A549 (cell line): ENCODE measurements around the gene AKAP6. TPM values are rescaled to one million over a fixed set of nuclear protein-coding genes. Genes with fewer than 3 reads are reported as not detected.

Source experiments
- ATAC-seq, 2 experiments: fragments of 200-7000 bp in 1 of 2; fragments of >200 bp in 1 of 2; cut with Nextera tagmentation in 1 of 2; cut with Tn5 transposase in 1 of 2; 3 replicates each; pipeline versions ENCODE4 v1.8.0 to v1.9.1; 2018 to 2020; ENCODE audit warnings: mild to moderate bottlenecking in 1 of 2, moderate library complexity in 1 of 2
- CTCF ChIA-PET: fragments of 300-600 bp; sonication (Branson Sonifier 250); formaldehyde crosslinking; extraction: SDS; loops from one replicate; lab custom pipeline; 2021; ENCODE audit warnings: antibody characterized with exemption, inconsistent platforms; lab: Yijun Ruan, JAX
- POLR2A ChIA-PET: fragments of 350-600 bp; formaldehyde crosslinking; extraction: SDS; loops from one replicate; lab custom pipeline; 2021; ENCODE audit warnings: antibody characterized with exemption, inconsistent platforms; lab: Yijun Ruan, JAX
- DNase-seq, 2 experiments: peaks; one replicate each; pipeline versions ENCODE4 v3.0.0 to v3.0.0-alpha.2; 2011 to 2016; ENCODE audit warnings: low read depth in 1 of 2, low spot score in 1 of 2
- FAIRE-seq: peaks from 2 replicates; lab custom pipeline; 2011; peaks lifted over from hg19 to GRCh38; lab: Jason Lieb, UNC
- H3K27ac ChIP-seq, 2 experiments: fragments of >200 bp; sonication (Bioruptor Twin); formaldehyde crosslinking; 3 replicates each; pipeline ENCODE4 v1.5.1; 2016 to 2017
- H3K4me1 ChIP-seq: fragments of >200 bp; sonication (Bioruptor Twin); formaldehyde crosslinking; 3 replicates; pipeline ENCODE4 v1.6.1; 2016
- H3K4me2 ChIP-seq: fragments of >200 bp; sonication (Bioruptor Twin); formaldehyde crosslinking; 3 replicates; pipeline ENCODE4 v1.6.1; 2016
- H3K4me3 ChIP-seq: fragments of >200 bp; sonication (Bioruptor Twin); formaldehyde crosslinking; 3 replicates; pipeline ENCODE4 v1.5.1; 2016
- H3K9me3 ChIP-seq: fragments of >200 bp; sonication (Bioruptor Twin); formaldehyde crosslinking; 3 replicates; pipeline ENCODE4 v1.6.1; 2016
- CHD2 ChIP-seq: fragments of 150-350 bp; IDR thresholded peaks from 2 replicates; pipeline ENCODE4 v1.6.1; 2014; ENCODE audit warnings: low read length; ENCODE audit not compliant: partially characterized antibody
- GATA3 ChIP-seq: IDR thresholded peaks from 2 replicates; pipeline ENCODE4 v1.6.1; 2012; ENCODE audit warnings: borderline replicate concordance
- NFE2L2 ChIP-seq: fragments of 150-350 bp; conservative IDR thresholded peaks from 2 replicates; pipeline ENCODE4 v1.6.1; 2014; ENCODE audit warnings: low read length
- POLR2AphosphoS2 ChIP-seq: conservative IDR thresholded peaks from 2 replicates; pipeline ENCODE4 v1.6.1; 2012; ENCODE audit warnings: low read length, improper control_type of control experiment, inconsistent platforms
- RAD21 ChIP-seq, 2 experiments: fragments of >200 bp in 1 of 2; sonication (Bioruptor Twin) in 1 of 2; formaldehyde crosslinking in 1 of 2; IDR thresholded peaks in 1 of 2; conservative IDR thresholded peaks in 1 of 2; 2 replicates in 1 of 2; 3 replicates in 1 of 2; pipeline ENCODE4 v1.6.1; 2012 to 2018; ENCODE audit warnings: inconsistent platforms in 1 of 2
- RCOR1 ChIP-seq: fragments of 150-350 bp; IDR thresholded peaks from 2 replicates; pipeline ENCODE4 v1.6.1; 2014; ENCODE audit warnings: antibody characterized with exemption, low read length, low read depth
- RNF2 ChIP-seq: fragments of 200-600 bp; sonication (generic); IDR thresholded peaks from 2 replicates; pipeline ENCODE4 v1.6.1; 2016; ENCODE audit warnings: low read depth, mild to moderate bottlenecking, antibody characterized with exemption, moderate library complexity, borderline replicate concordance
- SMC3 ChIP-seq: fragments of >200 bp; sonication (Bioruptor Twin); formaldehyde crosslinking; IDR thresholded peaks from 3 replicates; pipeline ENCODE4 v1.6.1; 2018; ENCODE audit warnings: inconsistent platforms
- SREBF2 ChIP-seq: fragments of 450-650 bp; IDR thresholded peaks from 2 replicates; pipeline ENCODE4 v1.6.1; 2014; ENCODE audit warnings: mild to moderate bottlenecking, moderate library complexity
- TFCP2L1 ChIP-seq: fragments of 250-450 bp; sonication (Bioruptor Pico); IDR thresholded peaks from 2 replicates; pipeline ENCODE4 v1.5.0; 2021; ENCODE audit warnings: mild to moderate bottlenecking
- WGBS: methylation state at CpG from one replicate; pipeline ENCODE4 v1.1.6; 2017; ENCODE audit errors: missing lambda C conversion rate; 5-methylcytosine and 5-hydroxymethylcytosine counted together
- polyA plus RNA-seq, 4 experiments: library from polyadenylated mRNA; depleted of rRNA in 3 of 4; stranded (reverse); fragments of >200 nt; fragmentation: RNase III in 1 of 4; extraction: RNeasy Plus Mini Kit Qiagen cat#74134 plus additional on column Dnase treatment in 1 of 4; gene quantifications; 2 replicates in 3 of 4; 3 replicates in 1 of 4; pipeline ENCODE4 v1.2.3, GENCODE V29; 2011 to 2017
- TF ChIP-seq, protein P1 (sequence below): fragments of >200 bp; sonication (Bioruptor Twin); formaldehyde crosslinking; IDR thresholded peaks from 3 replicates; pipeline ENCODE4 v1.5.1; 2016
- TF ChIP-seq, protein P2 (sequence below): fragments of 250-450 bp; sonication (Bioruptor Pico); IDR thresholded peaks from 2 replicates; pipeline ENCODE4 v1.5.0; 2021; ENCODE audit warnings: mild to moderate bottlenecking, moderate library complexity, borderline replicate concordance

AKAP6 gene
- polyA plus RNA-seq, 2 of the 4 experiments (the other 2 are of a cell fraction), result 0.27 to 1.9 TPM

DNA sequence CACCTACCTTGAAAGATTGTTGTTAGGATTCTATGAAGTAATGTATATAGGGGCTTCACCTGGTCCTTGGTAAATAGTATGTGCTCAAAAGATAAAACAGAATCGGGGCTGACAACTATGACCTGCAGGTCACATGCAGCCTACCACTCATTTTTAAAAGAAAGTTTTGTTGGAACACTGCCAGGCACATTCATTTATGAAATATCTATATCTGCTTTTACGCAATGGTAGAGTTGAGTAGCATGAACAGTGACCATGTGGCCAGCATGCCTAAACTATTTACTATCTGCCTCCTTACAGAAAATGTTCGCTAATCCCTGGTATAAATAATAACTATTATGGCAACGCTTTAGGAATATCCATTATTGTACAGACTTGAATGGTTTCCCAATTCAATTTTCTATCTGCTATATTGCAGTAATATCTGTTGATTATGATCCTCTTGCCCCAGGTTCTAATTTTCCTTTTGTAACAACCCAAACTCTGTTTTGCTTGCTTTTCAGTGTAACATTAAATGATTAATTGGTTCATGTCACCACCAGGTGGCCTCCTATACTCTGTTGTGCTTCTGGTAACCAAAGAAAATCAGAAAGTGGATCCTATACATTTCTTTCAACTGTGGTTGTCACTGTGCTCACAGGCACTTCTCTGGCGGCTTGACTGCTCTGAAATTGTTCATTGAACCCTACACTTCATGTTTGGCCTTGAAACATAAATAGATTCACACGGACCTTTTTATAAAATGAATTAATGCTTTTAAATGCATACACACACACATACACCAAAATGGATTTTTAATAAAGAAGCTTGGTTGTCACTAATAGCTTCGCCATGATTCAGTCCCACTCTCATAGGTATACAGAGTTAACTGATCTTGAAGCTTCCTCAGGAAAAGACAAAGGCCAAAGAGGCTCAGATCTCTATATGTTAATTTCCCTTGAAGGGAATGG is 381.9 kb downstream of the AKAP6 start:
- ATAC-seq (peak; percentile 66 to 71; a peak in 5 of 6 replicates), DNase-seq (peak; percentile 26 to 32), FAIRE-seq (no peak)
- ChIA-PET CTCF (interaction anchor here (0.7 to 2.7 kb wide), 10 partner anchors 9 to 1614 kb away, joined by 3 to 16 read pairs (median 4); no protein-coding TSS in a partner anchor), POLR2A (no interaction called here)
- Histone ChIP-seq H3K4me1 (no peaks in the 10 kb centered on the region), H3K4me2 (no peak overlapping the region), H3K27ac (no peak overlapping the region), H3K9me3 (no peaks in the 10 kb centered on the region), H3K4me3 (no peak overlapping the region)
- TF ChIP-seq GATA3 (no peak), RAD21 (conservative IDR thresholded peaks at IDR 0.05 in 1 of 2, IDR thresholded peaks at IDR 0.05 in 1 of 2) (peak; percentile 63 to 67), SMC3 (peak; percentile 73)
- TF ChIP-seq, protein P1, sequence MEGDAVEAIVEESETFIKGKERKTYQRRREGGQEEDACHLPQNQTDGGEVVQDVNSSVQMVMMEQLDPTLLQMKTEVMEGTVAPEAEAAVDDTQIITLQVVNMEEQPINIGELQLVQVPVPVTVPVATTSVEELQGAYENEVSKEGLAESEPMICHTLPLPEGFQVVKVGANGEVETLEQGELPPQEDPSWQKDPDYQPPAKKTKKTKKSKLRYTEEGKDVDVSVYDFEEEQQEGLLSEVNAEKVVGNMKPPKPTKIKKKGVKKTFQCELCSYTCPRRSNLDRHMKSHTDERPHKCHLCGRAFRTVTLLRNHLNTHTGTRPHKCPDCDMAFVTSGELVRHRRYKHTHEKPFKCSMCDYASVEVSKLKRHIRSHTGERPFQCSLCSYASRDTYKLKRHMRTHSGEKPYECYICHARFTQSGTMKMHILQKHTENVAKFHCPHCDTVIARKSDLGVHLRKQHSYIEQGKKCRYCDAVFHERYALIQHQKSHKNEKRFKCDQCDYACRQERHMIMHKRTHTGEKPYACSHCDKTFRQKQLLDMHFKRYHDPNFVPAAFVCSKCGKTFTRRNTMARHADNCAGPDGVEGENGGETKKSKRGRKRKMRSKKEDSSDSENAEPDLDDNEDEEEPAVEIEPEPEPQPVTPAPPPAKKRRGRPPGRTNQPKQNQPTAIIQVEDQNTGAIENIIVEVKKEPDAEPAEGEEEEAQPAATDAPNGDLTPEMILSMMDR, result peak; percentile 51
- WGBS, result 8% methylated on average over 7 of the region's 7 CpGs

DNA sequence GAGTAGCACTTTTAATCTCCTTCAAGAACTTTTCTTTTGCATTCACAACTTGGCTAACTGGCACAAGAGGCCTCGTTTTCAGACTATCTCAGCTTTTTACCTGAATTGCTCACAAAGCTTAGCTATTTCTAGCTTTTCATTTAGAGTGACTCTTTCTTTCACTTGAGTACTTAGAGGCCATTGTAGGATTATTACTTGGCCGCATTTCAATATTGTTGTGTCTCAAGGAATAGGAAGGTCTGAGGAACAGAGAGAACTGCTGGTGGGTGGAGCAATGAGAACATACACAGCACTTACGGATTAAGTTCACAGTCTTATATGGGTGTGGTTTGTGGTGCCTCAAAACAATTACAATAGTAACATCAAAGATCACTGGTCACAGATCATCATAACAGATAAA is 384.8 kb downstream of the AKAP6 start:
- POLR2A ChIA-PET, result no interaction called here
- 35% methylated on average over 3 of the region's 3 CpGs for WGBS
- DNase-seq (no peak), ATAC-seq (no peak), FAIRE-seq (no peak)
- CTCF ChIA-PET, result interaction anchor here (1.0 kb wide), 1 partner anchor 1610 kb away, joined by 3 read pairs; no protein-coding TSS in a partner anchor
- TF ChIP-seq RCOR1 (no peak), RNF2 (no peak), CHD2 (no peak), TFCP2L1 (CRISPR knock-in tag) (no peak), NFE2L2 (no peak)
- TF ChIP-seq, protein P2, sequence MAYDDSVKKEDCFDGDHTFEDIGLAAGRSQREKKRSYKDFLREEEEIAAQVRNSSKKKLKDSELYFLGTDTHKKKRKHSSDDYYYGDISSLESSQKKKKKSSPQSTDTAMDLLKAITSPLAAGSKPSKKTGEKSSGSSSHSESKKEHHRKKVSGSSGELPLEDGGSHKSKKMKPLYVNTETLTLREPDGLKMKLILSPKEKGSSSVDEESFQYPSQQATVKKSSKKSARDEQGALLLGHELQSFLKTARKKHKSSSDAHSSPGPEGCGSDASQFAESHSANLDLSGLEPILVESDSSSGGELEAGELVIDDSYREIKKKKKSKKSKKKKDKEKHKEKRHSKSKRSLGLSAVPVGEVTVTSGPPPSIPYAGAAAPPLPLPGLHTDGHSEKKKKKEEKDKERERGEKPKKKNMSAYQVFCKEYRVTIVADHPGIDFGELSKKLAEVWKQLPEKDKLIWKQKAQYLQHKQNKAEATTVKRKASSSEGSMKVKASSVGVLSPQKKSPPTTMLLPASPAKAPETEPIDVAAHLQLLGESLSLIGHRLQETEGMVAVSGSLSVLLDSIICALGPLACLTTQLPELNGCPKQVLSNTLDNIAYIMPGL (CRISPR knock-in tag), result no peak
- H3K27ac ChIP-seq, result no peak overlapping the region
- H3K4me1 ChIP-seq, result no peaks in the 10 kb centered on the region
- no peak overlapping the region for H3K4me2 ChIP-seq
- no peaks in the 10 kb centered on the region for H3K9me3 ChIP-seq
- no peak overlapping the region for H3K4me3 ChIP-seq

DNA sequence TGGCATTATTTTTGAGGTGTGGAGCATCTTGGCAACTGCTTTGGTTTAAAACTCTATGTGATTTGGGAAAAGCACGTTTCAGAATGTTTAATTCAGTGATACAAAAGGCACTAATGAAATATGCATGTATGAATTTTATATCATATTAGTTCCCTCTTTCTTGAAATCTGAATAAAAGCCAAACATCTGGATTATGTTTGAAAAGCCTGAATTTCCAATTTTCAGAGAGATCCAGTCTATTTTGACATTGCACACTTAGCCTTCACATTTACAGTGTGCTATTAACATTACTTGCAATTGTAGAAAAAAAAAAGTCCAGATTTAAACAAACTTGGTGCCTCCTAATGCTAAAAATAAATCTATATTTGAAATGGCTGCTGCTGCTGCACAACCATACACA is 390.5 kb downstream of the AKAP6 start:
- POLR2A ChIA-PET, result no interaction called here
- CTCF ChIA-PET, result interaction anchor here (1.3 kb wide), 1 partner anchor 11 kb away, joined by 3 read pairs; no protein-coding TSS in a partner anchor
- Histone ChIP-seq H3K4me1 (no peaks in the 10 kb centered on the region), H3K4me2 (no peak overlapping the region), H3K9me3 (no peaks in the 10 kb centered on the region)
- 0% methylated on average over 1 of the region's 1 CpG for WGBS
- FAIRE-seq, result no peak
- ATAC-seq, result no peak
- no peak for TF ChIP-seq RCOR1
- no peak for TF ChIP-seq SREBF2
- TF ChIP-seq POLR2AphosphoS2, result no peak
- TF ChIP-seq, all 56 proteins: peak for 0
- DNase-seq, result no peak
- H3K4me3 ChIP-seq, result no peak overlapping the region
- no peak overlapping the region for H3K27ac ChIP-seq

DNA sequence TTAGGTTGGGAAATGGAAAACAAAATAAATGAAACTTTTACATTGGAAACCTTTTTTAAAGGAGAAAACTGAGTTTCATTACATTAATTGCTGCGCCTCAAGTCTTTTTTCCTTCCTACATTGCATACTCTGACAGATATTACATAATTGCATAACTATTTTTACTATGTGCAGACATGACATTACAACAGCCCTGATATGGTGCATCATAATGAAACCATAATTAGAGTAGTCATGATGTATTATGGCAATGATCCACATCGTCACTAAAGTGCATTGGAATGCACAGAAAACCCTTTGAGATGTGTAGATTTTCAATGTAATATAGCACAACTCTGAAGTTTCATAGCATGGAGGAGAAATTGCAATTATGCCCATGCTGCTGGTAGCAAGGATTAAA is 391.8 kb downstream of the AKAP6 start:
- DNase-seq (no peak), ATAC-seq (no peak), FAIRE-seq (no peak)
- ChIA-PET CTCF (interaction anchor here (1.3 to 1.5 kb wide), 2 partner anchors 9 to 12 kb away, joined by 3 to 4 read pairs; no protein-coding TSS in a partner anchor), POLR2A (no interaction called here)
- Histone ChIP-seq H3K4me3 (no peak overlapping the region), H3K9me3 (no peaks in the 10 kb centered on the region), H3K4me1 (no peaks in the 10 kb centered on the region), H3K27ac (no peak overlapping the region), H3K4me2 (no peak overlapping the region)
- no peak for TF ChIP-seq SREBF2
- TF ChIP-seq GATA3, result no peak
- WGBS, result 12% methylated on average over 2 of the region's 2 CpGs
